HepG2 (cell line): ENCODE data around the gene ENAH. TPM values are rescaled to one million over a fixed set of nuclear protein-coding genes. Genes with fewer than 3 reads are reported as not detected.

Source experiments
- ATAC-seq: fragments of 200-7000 bp; cut with Tn5 transposase; 3 replicates; pipeline ENCODE4 v1.9.1; 2020; ENCODE audit warnings: mild to moderate bottlenecking, moderate library complexity
- BruUV-seq: library from RNA; stranded (reverse); fragments of 400-500 nt; replicated peaks from 2 replicates; lab custom pipeline; 2021; lab: Mats Ljungman, UMichigan
- CTCF ChIA-PET: fragments of 300-600 bp; formaldehyde crosslinking; extraction: SDS; loops from one replicate; lab custom pipeline; 2021; ENCODE audit warnings: low total read pairs, inconsistent platforms, low intra/inter-chr PET ratio; lab: Yijun Ruan, JAX
- POLR2A ChIA-PET: fragments of 350-600 bp; sonication (Branson Sonifier 250); formaldehyde crosslinking; loops from one replicate; lab custom pipeline; 2020; ENCODE audit warnings: antibody characterized with exemption, inconsistent platforms; lab: Yijun Ruan, JAX
- DNase-seq: peaks from one replicate; pipeline ENCODE4 v3.0.0-alpha.2; 2015; ENCODE audit warnings: low spot score
- FAIRE-seq: peaks from 3 replicates; lab custom pipeline; 2011; peaks lifted over from hg19 to GRCh38; lab: Jason Lieb, UNC
- H2AFZ ChIP-seq: one replicate; pipeline ENCODE4 v1.6.1; 2011; ENCODE audit warnings: low read length, inconsistent platforms
- H3K27ac ChIP-seq: fragments of 300-600 bp; 3 replicates; pipeline ENCODE4 v1.8.0; 2011; ENCODE audit warnings: mixed run types, mild to moderate bottlenecking, mixed read lengths, low read length, inconsistent platforms; ENCODE audit not compliant: insufficient read depth; ENCODE audit errors: extremely low read length
- H3K27me3 ChIP-seq, 2 experiments: fragments of 200-600 bp in 1 of 2; 2 replicates in 1 of 2; 3 replicates in 1 of 2; pipeline versions ENCODE4 v1.6.0 to v1.8.0; 2011; ENCODE audit warnings: low read length in 2 of 2, mild to moderate bottlenecking in 2 of 2, moderate library complexity in 2 of 2, inconsistent platforms in 1 of 2; ENCODE audit not compliant: insufficient read depth in 2 of 2, control insufficient read depth in 1 of 2
- H3K36me3 ChIP-seq, 2 experiments: fragments of 200-600 bp in 1 of 2; replicated peaks in 1 of 2; 2 replicates in 1 of 2; 3 replicates in 1 of 2; pipeline versions ENCODE4 v1.5.1 to v1.8.0; 2011; ENCODE audit warnings: low read length in 2 of 2, inconsistent platforms in 1 of 2; ENCODE audit not compliant: insufficient read depth in 2 of 2, control insufficient read depth in 1 of 2
- H3K4me1 ChIP-seq: 2 replicates; pipeline ENCODE4 v1.5.1; 2012; ENCODE audit warnings: low read length, inconsistent platforms; ENCODE audit not compliant: insufficient read depth
- H3K4me2 ChIP-seq: 2 replicates; pipeline ENCODE4 v1.6.0; 2011; ENCODE audit warnings: low read depth, low read length, inconsistent platforms
- H3K4me3 ChIP-seq, 3 experiments: fragments of 200-600 bp in 1 of 3; sonication (generic), shearing (Covaris generic) in 1 of 3; replicated peaks in 1 of 3; 2 replicates each; pipeline ENCODE4 v1.5.1; 2011 to 2016; ENCODE audit warnings: low read length in 3 of 3, inconsistent platforms in 2 of 3, low read depth in 2 of 3, mild to moderate bottlenecking in 2 of 3, control low read depth in 1 of 3, mixed read lengths in 1 of 3; ENCODE audit not compliant: insufficient read depth in 1 of 3
- H3K79me2 ChIP-seq: one replicate; pipeline ENCODE4 v1.6.1; 2011; ENCODE audit warnings: low read length, inconsistent platforms; ENCODE audit not compliant: insufficient read depth
- H3K9ac ChIP-seq: 2 replicates; pipeline ENCODE4 v1.6.0; 2011; ENCODE audit warnings: mild to moderate bottlenecking, low read depth, low read length, inconsistent platforms; ENCODE audit not compliant: insufficient read depth
- H3K9me3 ChIP-seq: 2 replicates; pipeline ENCODE4 v1.5.1; 2012; ENCODE audit warnings: mild to moderate bottlenecking, low read length
- H4K20me1 ChIP-seq: 2 replicates; pipeline ENCODE4 v1.6.0; 2011; ENCODE audit warnings: inconsistent platforms, mild to moderate bottlenecking, low read length, moderate library complexity; ENCODE audit not compliant: insufficient read depth
- CERS6 ChIP-seq: sonication (generic); formaldehyde crosslinking; IDR thresholded peaks from 2 replicates; pipeline ENCODE4 v1.5.0; 2020; ENCODE audit warnings: missing genetic modification reagents
- ELF4 ChIP-seq: sonication (generic); formaldehyde crosslinking; IDR thresholded peaks from 2 replicates; pipeline ENCODE4 v1.5.0; 2020; ENCODE audit warnings: missing genetic modification reagents, mild to moderate bottlenecking, moderate library complexity, borderline replicate concordance
- GPN1 ChIP-seq: sonication (generic); formaldehyde crosslinking; IDR thresholded peaks from 2 replicates; pipeline ENCODE4 v1.5.1; 2020; ENCODE audit warnings: missing genetic modification reagents, borderline replicate concordance
- ISL2 ChIP-seq: sonication (generic); formaldehyde crosslinking; IDR thresholded peaks from 2 replicates; pipeline ENCODE4 v1.5.0; 2020; ENCODE audit warnings: missing genetic modification reagents
- JARID2 ChIP-seq: sonication (generic); formaldehyde crosslinking; IDR thresholded peaks from 2 replicates; pipeline ENCODE4 v1.8.1; 2023; ENCODE audit warnings: missing genetic modification reagents, inconsistent platforms; ENCODE audit not compliant: insufficient replicate concordance
- MEIS1 ChIP-seq: sonication (generic); formaldehyde crosslinking; IDR thresholded peaks from 2 replicates; pipeline ENCODE4 v1.9.0; 2021; ENCODE audit warnings: mild to moderate bottlenecking, missing genetic modification reagents, moderate library complexity, borderline replicate concordance
- NCOA5 ChIP-seq: sonication (generic); formaldehyde crosslinking; IDR thresholded peaks from 2 replicates; pipeline ENCODE4 v1.4.0; 2020; ENCODE audit warnings: missing genetic modification reagents
- RFX1 ChIP-seq: fragments of 450-650 bp; IDR thresholded peaks from 2 replicates; pipeline ENCODE4 v1.6.1; 2017
- SMC3 ChIP-seq: IDR thresholded peaks from 2 replicates; pipeline ENCODE4 v1.6.1; 2011; ENCODE audit warnings: low read length, improper control_type of control experiment
- TEAD3 ChIP-seq: optimal IDR thresholded peaks from 2 replicates; pipeline ENCODE3; 2016; ENCODE audit warnings: borderline replicate concordance
- ZNF24 ChIP-seq: fragments of 450-650 bp; IDR thresholded peaks from 2 replicates; pipeline ENCODE4 v1.6.1; 2017; ENCODE audit warnings: antibody characterized with exemption, mild to moderate bottlenecking
- ZNF292 ChIP-seq: sonication (generic); formaldehyde crosslinking; IDR thresholded peaks from 2 replicates; pipeline ENCODE4 v1.8.1; 2022; ENCODE audit warnings: mild to moderate bottlenecking, low read depth, missing genetic modification reagents, borderline replicate concordance
- ZNF326 ChIP-seq: sonication (generic); formaldehyde crosslinking; IDR thresholded peaks from 2 replicates; pipeline ENCODE4 v1.4.0; 2020; ENCODE audit warnings: missing genetic modification reagents, borderline replicate concordance
- ZNF7 ChIP-seq: IDR thresholded peaks from 2 replicates; pipeline ENCODE4 v1.6.1; 2016; ENCODE audit warnings: missing biosample characterization, missing genetic modification reagents
- ZNF83 ChIP-seq: sonication (generic); formaldehyde crosslinking; IDR thresholded peaks from 2 replicates; pipeline ENCODE4 v1.4.0; 2020; ENCODE audit warnings: missing genetic modification reagents, mild to moderate bottlenecking, borderline replicate concordance
- ZSCAN31 ChIP-seq: sonication (generic); formaldehyde crosslinking; IDR thresholded peaks from 2 replicates; pipeline ENCODE4 v1.5.0; 2020; ENCODE audit warnings: low read depth, mild to moderate bottlenecking, missing genetic modification reagents
- WGBS: methylation state at CpG from one replicate; pipeline ENCODE4 v1.1.6; 2017; ENCODE audit warnings: low lambda C conversion rate; 5-methylcytosine and 5-hydroxymethylcytosine counted together
- in situ Hi-C: cut with HindIII; loops from 2 replicates; pipeline ENCODE4 v1.10.0; 2017; ENCODE audit warnings: low pct_unique_long_range_greater_than_20kb; ENCODE audit not compliant: extremely low pct_ligation_motif_present
- intact Hi-C: fragments of 100-400 bp; cut with micrococcal nuclease; formaldehyde crosslinking; loops from one replicate; pipeline ENCODE4 v1.10.0; 2022; ENCODE audit not compliant: unreplicated experiment
- polyA plus RNA-seq, 8 experiments: library from polyadenylated mRNA; depleted of rRNA in 3 of 8; stranded (reverse) in 7 of 8; unstranded in 1 of 8; fragments of >200 nt; fragmentation: Illumina TruSeq in 4 of 8; extraction: Trizol in 4 of 8; gene quantifications; 2 replicates each; pipeline versions ENCODE4 v1.2.1 to v1.2.3, GENCODE V29; 2011 to 2016; ENCODE audit warnings: low read depth in 4 of 8, missing spikeins in 1 of 8, mixed read lengths in 1 of 8; ENCODE audit not compliant: insufficient read depth in 1 of 8
- total RNA-seq, 5 experiments: library from RNA; depleted of rRNA; stranded (reverse); fragments of >200 nt; fragmentation: Illumina TruSeq; extraction: Trizol; gene quantifications; 2 replicates each; pipeline ENCODE4 v1.2.3, GENCODE V29; 2016; ENCODE audit warnings: low read depth in 1 of 5
- TF ChIP-seq, protein P1 (sequence below): sonication (generic); formaldehyde crosslinking; IDR thresholded peaks from 2 replicates; pipeline ENCODE4 v1.5.1; 2020; ENCODE audit warnings: missing genetic modification reagents, mild to moderate bottlenecking, borderline replicate concordance

The ENAH gene
- total and polyA plus RNA-seq, 2 of the 13 experiments (the other 11 are each of a cell fraction or from before 2014, with no cell fraction given): 22.1 to 58.3 TPM

GRCh38 chr1:225545649-225546048 is 107.3 kb downstream of the ENAH start:
- in situ Hi-C loops (no loop called here), intact Hi-C loops (no loop called here)
- WGBS: 100% methylated on average over 2 of the region's 2 CpGs
- ATAC-seq (no peak), FAIRE-seq (no peak), DNase-seq (no peak)
- Histone ChIP-seq H3K27ac (no peak overlapping the region), H3K36me3 (peaks cover 2 to 14% of the 10 kb centered on the region in 2 experiments; a peak in 3 of 5 replicates), H3K4me3 (no peak overlapping the region), H3K4me1 (no peaks in the 10 kb centered on the region), H3K4me2 (no peak overlapping the region), H2AFZ (no peak overlapping the region), H4K20me1 (no peaks in the 10 kb centered on the region), H3K9ac (no peak overlapping the region), H3K27me3 (no peaks in the 10 kb centered on the region), H3K9me3 (no peaks in the 10 kb centered on the region), H3K79me2 (no peaks in the 10 kb centered on the region)
- ChIA-PET CTCF (no interaction called here), POLR2A (interaction anchor here (0.9 to 1.0 kb wide), 2 partner anchors 108 to 201 kb away, joined by 3 to 5 read pairs; partner anchors contain the start of gene ENAH)
- no TSS peak for BruUV-seq
- TF ChIP-seq, protein P1, sequence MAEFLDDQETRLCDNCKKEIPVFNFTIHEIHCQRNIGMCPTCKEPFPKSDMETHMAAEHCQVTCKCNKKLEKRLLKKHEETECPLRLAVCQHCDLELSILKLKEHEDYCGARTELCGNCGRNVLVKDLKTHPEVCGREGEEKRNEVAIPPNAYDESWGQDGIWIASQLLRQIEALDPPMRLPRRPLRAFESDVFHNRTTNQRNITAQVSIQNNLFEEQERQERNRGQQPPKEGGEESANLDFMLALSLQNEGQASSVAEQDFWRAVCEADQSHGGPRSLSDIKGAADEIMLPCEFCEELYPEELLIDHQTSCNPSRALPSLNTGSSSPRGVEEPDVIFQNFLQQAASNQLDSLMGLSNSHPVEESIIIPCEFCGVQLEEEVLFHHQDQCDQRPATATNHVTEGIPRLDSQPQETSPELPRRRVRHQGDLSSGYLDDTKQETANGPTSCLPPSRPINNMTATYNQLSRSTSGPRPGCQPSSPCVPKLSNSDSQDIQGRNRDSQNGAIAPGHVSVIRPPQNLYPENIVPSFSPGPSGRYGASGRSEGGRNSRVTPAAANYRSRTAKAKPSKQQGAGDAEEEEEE (CRISPR knock-in tag): no peak

DNA sequence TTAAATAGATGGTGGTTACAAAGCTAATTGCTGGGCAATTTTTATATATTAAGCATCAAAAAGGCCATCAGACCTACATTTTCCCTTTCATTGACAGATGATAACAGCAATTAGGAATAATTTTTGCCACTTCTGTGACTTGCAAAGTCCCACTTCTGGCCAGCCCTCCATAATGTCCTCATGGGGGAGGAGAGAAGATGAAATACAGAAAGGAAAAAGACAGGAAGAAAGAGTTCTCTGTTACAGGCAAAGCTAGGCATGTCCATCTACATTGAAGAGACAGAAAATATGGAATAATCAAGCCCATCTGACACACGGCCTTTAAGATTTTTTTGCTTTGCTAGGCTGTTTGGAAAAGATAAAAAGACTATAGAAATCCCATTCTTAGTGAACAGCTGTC is 108.0 kb downstream of the ENAH start:
- no peak overlapping the region for H2AFZ ChIP-seq
- in situ Hi-C loops: no loop called here
- POLR2A ChIA-PET: interaction anchor here (0.9 kb wide), 2 partner anchors 108 to 233 kb away, joined by 3 to 5 read pairs; partner anchors contain the start of genes ENAH and SRP9
- TF ChIP-seq ZNF292 (no peak), ZNF24 (no peak), ZSCAN31 (CRISPR knock-in tag) (no peak), TEAD3 (CRISPR knock-in tag) (no peak), SMC3 (no peak), MEIS1 (CRISPR knock-in tag) (no peak), JARID2 (no peak), ISL2 (CRISPR knock-in tag) (no peak), NCOA5 (CRISPR knock-in tag) (no peak), CERS6 (CRISPR knock-in tag) (no peak), ZNF83 (CRISPR knock-in tag) (no peak), ELF4 (CRISPR knock-in tag) (no peak), RFX1 (no peak), ZNF7 (CRISPR knock-in tag) (no peak), GPN1 (CRISPR knock-in tag) (no peak), ZNF326 (CRISPR knock-in tag) (no peak)

More for the DNA sequence above, 108.0 kb downstream of the ENAH start:
- H3K9ac ChIP-seq: no peak overlapping the region
- intact Hi-C loops: no loop called here
- no peak for DNase-seq
- H3K4me3 ChIP-seq: no peak overlapping the region
- no peaks in the 10 kb centered on the region for H3K9me3 ChIP-seq
- CTCF ChIA-PET: no interaction called here
- no peaks in the 10 kb centered on the region for H3K4me1 ChIP-seq
- WGBS: 97% methylated on average over 1 of the region's 1 CpG
- FAIRE-seq: no peak
- ATAC-seq: no peak
- no TSS peak for BruUV-seq
- peaks cover 2 to 14% of the 10 kb centered on the region in 2 experiments; a peak in 3 of 5 replicates for H3K36me3 ChIP-seq
- no peaks in the 10 kb centered on the region for H4K20me1 ChIP-seq
- no peaks in the 10 kb centered on the region for H3K79me2 ChIP-seq
- no peak overlapping the region for H3K4me2 ChIP-seq
- H3K27ac ChIP-seq: no peak overlapping the region
- no peaks in the 10 kb centered on the region for H3K27me3 ChIP-seq
